Measurements from ENCODE around the gene EPHB2.

The EPHB2 gene

DNA sequence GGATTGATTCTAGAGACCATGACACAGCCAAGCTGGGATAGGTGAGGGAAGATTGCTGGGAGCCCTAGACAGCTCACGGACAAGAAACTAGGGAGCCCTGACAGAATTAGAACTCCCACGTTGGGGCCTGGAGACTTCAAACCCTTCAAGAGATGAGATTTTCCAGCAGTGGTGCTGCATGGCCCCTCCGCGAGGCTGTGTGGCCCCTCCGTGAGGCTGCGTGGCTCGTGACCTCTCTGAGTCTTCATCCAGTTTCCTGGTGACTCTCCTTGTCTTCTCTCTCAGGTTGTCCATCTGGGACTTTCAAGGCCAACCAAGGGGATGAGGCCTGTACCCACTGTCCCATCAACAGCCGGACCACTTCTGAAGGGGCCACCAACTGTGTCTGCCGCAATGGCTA lies 152.1 kb downstream of the EPHB2 start:
- CTCF ChIA-PET: interaction anchor here (0.9 to 7.8 kb wide), 7 partner anchors 9 to 163 kb away, joined by 4 to 63 read pairs (median 5); no protein-coding TSS in a partner anchor
- H3K4me3 ChIP-seq (ENCODE audit: control insufficient read depth in 1 of 7, extremely low read depth in 1 of 7, insufficient read depth in 4 of 7, low read depth in 2 of 7, low read length in 6 of 7): no peak overlapping the region
- no peaks in the 10 kb centered on the region for H3K9me3 ChIP-seq (ENCODE audit: control extremely low read depth in 1 of 5, control insufficient read depth in 4 of 5, insufficient read depth in 2 of 5, low read depth in 1 of 5, low read length in 4 of 5)

DNA sequence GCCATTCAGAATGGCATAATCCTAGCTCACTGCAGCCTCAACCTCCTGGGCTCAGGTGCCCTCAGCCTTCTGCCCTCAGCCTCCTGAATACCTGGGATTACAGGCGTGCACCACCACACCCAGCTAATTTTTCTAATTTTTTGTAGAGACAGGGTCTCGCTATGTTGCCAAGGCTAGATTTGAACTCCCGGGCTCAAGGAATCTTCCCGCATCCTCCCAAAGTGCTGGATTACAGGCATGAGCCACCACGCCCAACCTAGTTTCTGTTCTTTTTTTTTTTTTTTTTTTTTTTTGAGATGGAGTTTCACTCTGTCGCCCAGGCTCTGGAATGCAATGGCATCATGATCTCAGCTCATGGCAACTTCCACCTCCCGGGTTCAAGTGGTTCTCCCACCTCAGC lies 153.1 kb downstream of the EPHB2 start:
- Histone ChIP-seq H3K4me1 (ENCODE audit: control extremely low read depth in 1 of 4, control insufficient read depth in 4 of 4, insufficient read depth in 4 of 4, low read length in 3 of 4) (peaks cover 0 to 8% (median 6%) of the 10 kb centered on the region in 4 experiments), H3K27me3 (replicated peaks in 2 of 5; ENCODE audit: control insufficient read depth in 4 of 5, insufficient read depth in 5 of 5, low read length in 4 of 5) (no peaks in the 10 kb centered on the region), H3K36me3 (ENCODE audit: control insufficient read depth in 4 of 4, insufficient read depth in 4 of 4, low read length in 3 of 4) (no peaks in the 10 kb centered on the region), H3K9me3 (ENCODE audit: control extremely low read depth in 1 of 5, control insufficient read depth in 4 of 5, insufficient read depth in 2 of 5, low read depth in 1 of 5, low read length in 4 of 5) (no peaks in the 10 kb centered on the region), H3K27ac (ENCODE audit: insufficient read depth in 1 of 2, low read depth in 1 of 2, low read length in 2 of 2, poor library complexity in 1 of 2, severe bottlenecking in 2 of 2) (no peak overlapping the region), H3K4me3 (ENCODE audit: control insufficient read depth in 1 of 7, extremely low read depth in 1 of 7, insufficient read depth in 4 of 7, low read depth in 2 of 7, low read length in 6 of 7) (no peak overlapping the region)
- 100% methylated on average over 3 of the region's 7 CpGs for WGBS (ENCODE audit: insufficient coverage)
- ChIA-PET CTCF (interaction anchor here (1.2 to 7.8 kb wide), 4 partner anchors 13 to 160 kb away, joined by 3 to 63 read pairs (median 7); no protein-coding TSS in a partner anchor), POLR2A (no interaction called here)
- no peak for DNase-seq

More for the DNA sequence above, 152.1 kb downstream of the EPHB2 start:
- no peak overlapping the region for H3K27ac ChIP-seq (ENCODE audit: insufficient read depth in 1 of 2, low read depth in 1 of 2, low read length in 2 of 2, poor library complexity in 1 of 2, severe bottlenecking in 2 of 2)
- POLR2A ChIA-PET: no interaction called here
- H3K27me3 ChIP-seq (replicated peaks in 2 of 5; ENCODE audit: control insufficient read depth in 4 of 5, insufficient read depth in 5 of 5, low read length in 4 of 5): no peaks in the 10 kb centered on the region
- H3K36me3 ChIP-seq (ENCODE audit: control insufficient read depth in 4 of 4, insufficient read depth in 4 of 4, low read length in 3 of 4): no peaks in the 10 kb centered on the region
- WGBS (ENCODE audit: insufficient coverage): 94% methylated on average over 9 of the region's 9 CpGs
- H3K4me1 ChIP-seq (ENCODE audit: control extremely low read depth in 1 of 4, control insufficient read depth in 4 of 4, insufficient read depth in 4 of 4, low read length in 3 of 4): peaks cover 0 to 8% (median 6%) of the 10 kb centered on the region in 4 experiments
- DNase-seq: no peak

DNA sequence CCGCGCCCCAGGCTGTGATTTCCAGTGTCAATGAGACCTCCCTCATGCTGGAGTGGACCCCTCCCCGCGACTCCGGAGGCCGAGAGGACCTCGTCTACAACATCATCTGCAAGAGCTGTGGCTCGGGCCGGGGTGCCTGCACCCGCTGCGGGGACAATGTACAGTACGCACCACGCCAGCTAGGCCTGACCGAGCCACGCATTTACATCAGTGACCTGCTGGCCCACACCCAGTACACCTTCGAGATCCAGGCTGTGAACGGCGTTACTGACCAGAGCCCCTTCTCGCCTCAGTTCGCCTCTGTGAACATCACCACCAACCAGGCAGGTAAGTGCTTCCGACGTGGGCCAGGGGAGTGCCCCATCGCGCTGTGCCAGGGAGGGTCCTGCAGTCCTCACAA lies 154.2 kb downstream of the EPHB2 start:
- Histone ChIP-seq H3K4me3 (ENCODE audit: control insufficient read depth in 1 of 7, extremely low read depth in 1 of 7, insufficient read depth in 4 of 7, low read depth in 2 of 7, low read length in 6 of 7) (no peak overlapping the region), H3K27ac (ENCODE audit: insufficient read depth in 1 of 2, low read depth in 1 of 2, low read length in 2 of 2, poor library complexity in 1 of 2, severe bottlenecking in 2 of 2) (no peak overlapping the region), H3K9me3 (ENCODE audit: control extremely low read depth in 1 of 5, control insufficient read depth in 4 of 5, insufficient read depth in 2 of 5, low read depth in 1 of 5, low read length in 4 of 5) (no peaks in the 10 kb centered on the region), H3K27me3 (replicated peaks in 2 of 5; ENCODE audit: control insufficient read depth in 4 of 5, insufficient read depth in 5 of 5, low read length in 4 of 5) (no peaks in the 10 kb centered on the region), H3K4me1 (ENCODE audit: control extremely low read depth in 1 of 4, control insufficient read depth in 4 of 4, insufficient read depth in 4 of 4, low read length in 3 of 4) (peaks cover 0 to 8% (median 6%) of the 10 kb centered on the region in 4 experiments), H3K36me3 (ENCODE audit: control insufficient read depth in 4 of 4, insufficient read depth in 4 of 4, low read length in 3 of 4) (no peaks in the 10 kb centered on the region)
- WGBS (ENCODE audit: insufficient coverage): 93% methylated on average over 22 of the region's 24 CpGs
- no peak for DNase-seq
- ChIA-PET CTCF (interaction anchor here (1.2 to 7.8 kb wide), 3 partner anchors 14 to 58 kb away, joined by 3 to 63 read pairs (median 10); no protein-coding TSS in a partner anchor), POLR2A (no interaction called here)

DNA sequence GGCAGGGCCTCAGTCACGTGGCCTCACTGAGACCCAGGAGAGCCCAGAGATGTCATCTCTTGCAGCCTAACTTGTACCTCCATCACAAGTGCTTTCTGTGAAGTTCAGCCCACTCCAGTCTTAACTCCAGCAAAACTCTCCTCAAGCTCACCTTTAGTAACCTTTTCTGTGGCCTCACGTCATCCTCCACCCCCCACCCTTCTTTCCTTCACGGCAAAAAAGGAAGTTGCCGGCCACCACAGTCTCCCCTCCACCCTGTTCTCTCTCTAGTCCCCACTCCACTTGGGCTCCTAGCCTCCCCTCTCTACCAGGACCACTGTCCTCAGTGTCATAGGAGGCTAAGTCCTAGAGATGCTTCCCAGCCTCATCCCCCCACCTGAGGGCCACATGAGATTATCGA lies 155.1 kb downstream of the EPHB2 start:
- WGBS (ENCODE audit: insufficient coverage): 28% methylated on average over 3 of the region's 5 CpGs
- Histone ChIP-seq H3K9me3 (ENCODE audit: control extremely low read depth in 1 of 5, control insufficient read depth in 4 of 5, insufficient read depth in 2 of 5, low read depth in 1 of 5, low read length in 4 of 5) (no peaks in the 10 kb centered on the region), H3K36me3 (ENCODE audit: control insufficient read depth in 4 of 4, insufficient read depth in 4 of 4, low read length in 3 of 4) (no peaks in the 10 kb centered on the region), H3K27me3 (replicated peaks in 2 of 5; ENCODE audit: control insufficient read depth in 4 of 5, insufficient read depth in 5 of 5, low read length in 4 of 5) (peaks cover 0 to 2% (median 0%) of the 10 kb centered on the region in 5 experiments), H3K27ac (ENCODE audit: insufficient read depth in 1 of 2, low read depth in 1 of 2, low read length in 2 of 2, poor library complexity in 1 of 2, severe bottlenecking in 2 of 2) (no peak overlapping the region), H3K4me3 (ENCODE audit: control insufficient read depth in 1 of 7, extremely low read depth in 1 of 7, insufficient read depth in 4 of 7, low read depth in 2 of 7, low read length in 6 of 7) (no peak overlapping the region), H3K4me1 (ENCODE audit: control extremely low read depth in 1 of 4, control insufficient read depth in 4 of 4, insufficient read depth in 4 of 4, low read length in 3 of 4) (peaks cover 0 to 8% (median 6%) of the 10 kb centered on the region in 4 experiments)
- CTCF ChIA-PET: interaction anchor here (1.3 to 7.8 kb wide), 2 partner anchors 15 to 21 kb away, joined by 3 to 63 read pairs; no protein-coding TSS in a partner anchor
- peak; percentile 23 to 72 (median 69) for DNase-seq
- POLR2A ChIA-PET: no interaction called here

DNA sequence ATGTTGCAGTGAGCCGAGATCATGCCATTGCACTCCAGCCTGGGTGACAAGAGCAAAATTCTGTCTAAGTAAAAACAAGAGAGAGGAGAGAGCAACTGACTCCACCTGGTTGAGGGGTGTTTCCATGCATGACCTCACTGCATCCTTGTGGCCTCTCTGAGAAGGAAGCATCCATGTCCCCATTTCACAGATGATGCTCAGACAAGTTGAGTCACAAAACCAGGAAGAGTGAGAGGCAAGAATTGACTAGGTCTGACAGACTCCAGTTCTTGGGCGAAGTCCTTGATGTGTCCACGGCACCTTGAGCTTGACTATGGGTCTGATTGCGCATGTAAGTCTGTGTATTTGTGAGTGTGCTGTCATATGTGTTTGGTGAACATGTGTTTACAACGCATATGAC lies 156.2 kb downstream of the EPHB2 start:
- no peaks in the 10 kb centered on the region for H3K9me3 ChIP-seq (ENCODE audit: control extremely low read depth in 1 of 5, control insufficient read depth in 4 of 5, insufficient read depth in 2 of 5, low read depth in 1 of 5, low read length in 4 of 5)
- H3K27ac ChIP-seq (ENCODE audit: insufficient read depth in 1 of 2, low read depth in 1 of 2, low read length in 2 of 2, poor library complexity in 1 of 2, severe bottlenecking in 2 of 2): no peak overlapping the region
- H3K27me3 ChIP-seq (replicated peaks in 2 of 5; ENCODE audit: control insufficient read depth in 4 of 5, insufficient read depth in 5 of 5, low read length in 4 of 5): peaks cover 0 to 2% (median 0%) of the 10 kb centered on the region in 5 experiments
- DNase-seq: no peak
- no peaks in the 10 kb centered on the region for H3K36me3 ChIP-seq (ENCODE audit: control insufficient read depth in 4 of 4, insufficient read depth in 4 of 4, low read length in 3 of 4)
- no peak overlapping the region for H3K4me3 ChIP-seq (ENCODE audit: control insufficient read depth in 1 of 7, extremely low read depth in 1 of 7, insufficient read depth in 4 of 7, low read depth in 2 of 7, low read length in 6 of 7)
- ChIA-PET CTCF (no interaction called here), POLR2A (no interaction called here)
- WGBS (ENCODE audit: insufficient coverage): 100% methylated on average over 5 of the region's 5 CpGs
- peaks cover 0 to 8% (median 6%) of the 10 kb centered on the region in 4 experiments for H3K4me1 ChIP-seq (ENCODE audit: control extremely low read depth in 1 of 4, control insufficient read depth in 4 of 4, insufficient read depth in 4 of 4, low read length in 3 of 4)

DNA sequence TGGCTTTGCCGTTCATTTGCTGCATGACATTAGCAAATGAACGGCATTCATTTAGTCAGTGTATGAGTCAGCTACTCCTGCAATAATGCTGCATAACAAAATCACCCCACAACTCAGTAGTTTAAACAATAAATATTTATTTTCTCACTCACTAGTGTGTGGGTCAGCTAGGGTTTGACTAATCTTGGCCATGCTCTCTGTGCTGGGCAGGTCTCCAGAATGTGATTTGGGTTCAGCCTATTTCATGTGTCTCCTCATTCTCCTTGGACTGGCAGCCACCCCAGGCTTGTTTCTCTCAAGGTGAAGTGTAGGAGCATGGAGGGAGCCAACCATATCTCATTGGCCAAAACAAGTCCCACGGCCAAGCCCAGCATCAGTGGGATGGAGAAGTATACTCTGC lies 157.7 kb downstream of the EPHB2 start:
- no peak overlapping the region for H3K27ac ChIP-seq (ENCODE audit: insufficient read depth in 1 of 2, low read depth in 1 of 2, low read length in 2 of 2, poor library complexity in 1 of 2, severe bottlenecking in 2 of 2)
- H3K4me3 ChIP-seq (ENCODE audit: control insufficient read depth in 1 of 7, extremely low read depth in 1 of 7, insufficient read depth in 4 of 7, low read depth in 2 of 7, low read length in 6 of 7): no peak overlapping the region
- ChIA-PET POLR2A (interaction anchor here (0.8 kb wide), 1 partner anchor 17 kb away, joined by 6 read pairs; no protein-coding TSS in a partner anchor), CTCF (interaction anchor here (1.1 kb wide), 2 partner anchors 125 to 194 kb away, joined by 3 read pairs; no protein-coding TSS in a partner anchor)
- H3K36me3 ChIP-seq (ENCODE audit: control insufficient read depth in 4 of 4, insufficient read depth in 4 of 4, low read length in 3 of 4): no peaks in the 10 kb centered on the region
- no peaks in the 10 kb centered on the region for H3K9me3 ChIP-seq (ENCODE audit: control extremely low read depth in 1 of 5, control insufficient read depth in 4 of 5, insufficient read depth in 2 of 5, low read depth in 1 of 5, low read length in 4 of 5)
- WGBS (ENCODE audit: insufficient coverage): no CpG with 5 or more reads among the region's 3 CpGs
- no peak for DNase-seq
- H3K4me1 ChIP-seq (ENCODE audit: control extremely low read depth in 1 of 4, control insufficient read depth in 4 of 4, insufficient read depth in 4 of 4, low read length in 3 of 4): peaks cover 0 to 8% (median 6%) of the 10 kb centered on the region in 4 experiments
- H3K27me3 ChIP-seq (replicated peaks in 2 of 5; ENCODE audit: control insufficient read depth in 4 of 5, insufficient read depth in 5 of 5, low read length in 4 of 5): peaks cover 0 to 11% (median 0%) of the 10 kb centered on the region in 5 experiments

DNA sequence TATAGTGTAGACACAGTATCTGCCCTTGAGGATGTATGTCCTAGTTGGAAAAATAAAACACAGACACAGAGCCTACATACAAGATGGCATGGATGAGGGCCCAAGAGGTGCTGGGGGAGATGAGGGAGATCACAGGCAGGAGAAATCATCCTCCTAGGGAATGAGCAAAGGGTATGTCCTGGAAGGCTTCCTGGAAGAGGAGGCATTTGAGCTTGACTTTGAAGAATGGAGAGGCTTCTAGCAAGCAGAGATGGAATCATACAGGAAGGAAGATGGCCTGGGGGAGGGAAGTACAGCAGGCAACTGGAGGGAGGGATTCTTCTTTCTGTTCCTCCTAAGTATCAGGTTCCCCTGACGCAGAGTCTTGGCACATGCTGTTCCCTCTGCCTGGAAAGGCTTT lies 158.7 kb downstream of the EPHB2 start:
- Histone ChIP-seq H3K27me3 (replicated peaks in 2 of 5; ENCODE audit: control insufficient read depth in 4 of 5, insufficient read depth in 5 of 5, low read length in 4 of 5) (peaks cover 0 to 12% (median 0%) of the 10 kb centered on the region in 5 experiments), H3K36me3 (ENCODE audit: control insufficient read depth in 4 of 4, insufficient read depth in 4 of 4, low read length in 3 of 4) (no peaks in the 10 kb centered on the region), H3K27ac (ENCODE audit: insufficient read depth in 1 of 2, low read depth in 1 of 2, low read length in 2 of 2, poor library complexity in 1 of 2, severe bottlenecking in 2 of 2) (no peak overlapping the region), H3K4me1 (ENCODE audit: control extremely low read depth in 1 of 4, control insufficient read depth in 4 of 4, insufficient read depth in 4 of 4, low read length in 3 of 4) (peaks cover 0 to 8% (median 6%) of the 10 kb centered on the region in 4 experiments), H3K4me3 (ENCODE audit: control insufficient read depth in 1 of 7, extremely low read depth in 1 of 7, insufficient read depth in 4 of 7, low read depth in 2 of 7, low read length in 6 of 7) (no peak overlapping the region), H3K9me3 (ENCODE audit: control extremely low read depth in 1 of 5, control insufficient read depth in 4 of 5, insufficient read depth in 2 of 5, low read depth in 1 of 5, low read length in 4 of 5) (no peaks in the 10 kb centered on the region)
- DNase-seq: no peak
- ChIA-PET POLR2A (no interaction called here), CTCF (interaction anchor here (2.0 kb wide), 1 partner anchor 165 kb away, joined by 11 read pairs; no protein-coding TSS in a partner anchor)
- WGBS (ENCODE audit: insufficient coverage): 100% methylated on average over 1 of the region's 1 CpG
